Activated B cell treated with CpG ODN at 0.5 μM for 24 hours (primary cell): ENCODE measurements around the gene ROR1. TPM values are rescaled to one million over a fixed set of nuclear protein-coding genes. Genes with fewer than 3 reads are reported as not detected.

Experiments used
- ATAC-seq: fragments of 200-7000 bp; cut with Tn5 transposase; one replicate; pipeline ENCODE4 v1.10.0; 2021; ENCODE audit warnings: low read depth, mild to moderate bottlenecking, moderate library complexity
- CTCF ChIA-PET: fragments of 350-600 bp; sonication (Branson Sonifier 250); formaldehyde crosslinking; loops from one replicate; lab custom pipeline; 2021; ENCODE audit warnings: antibody characterized with exemption; lab: Charles Lee
- POLR2A ChIA-PET: fragments of 350-600 bp; sonication (Branson Sonifier 250); formaldehyde crosslinking; loops from one replicate; lab custom pipeline; 2021; ENCODE audit warnings: antibody characterized with exemption; lab: Charles Lee
- DNase-seq: peaks from one replicate; pipeline ENCODE4 v3.0.0; 2022
- H3K27ac Mint-ChIP-seq: one replicate; pipeline ENCODE4 v1.8.0; 2020; ENCODE audit warnings: mixed read lengths
- H3K27me3 Mint-ChIP-seq: one replicate; pipeline ENCODE4 v1.8.0; 2021; ENCODE audit warnings: mixed read lengths
- H3K36me3 Mint-ChIP-seq: one replicate; pipeline ENCODE4 v1.8.0; 2021; ENCODE audit warnings: low read depth, mixed read lengths
- H3K4me1 Mint-ChIP-seq: one replicate; pipeline ENCODE4 v1.8.0; 2021; ENCODE audit warnings: mixed read lengths
- H3K4me3 Mint-ChIP-seq: one replicate; pipeline ENCODE4 v1.8.0; 2020; ENCODE audit warnings: mild to moderate bottlenecking, mixed read lengths
- H3K9me3 Mint-ChIP-seq: one replicate; pipeline ENCODE4 v1.8.0; 2020; ENCODE audit warnings: mixed read lengths
- intact Hi-C: fragments of 100-400 bp; cut with micrococcal nuclease; formaldehyde crosslinking; loops from one replicate; pipeline ENCODE4 v1.15.1; 2024
- total RNA-seq: library from RNA; stranded (reverse); gene quantifications from 2 replicates; pipeline ENCODE4 v1.2.3, GENCODE V29; 2022
- TF ChIP-seq, protein P1 (sequence below): fragments of 200-600 bp; IDR thresholded peaks from one replicate; pipeline ENCODE4 v1.8.0; 2022; ENCODE audit warnings: antibody characterized with exemption, mild to moderate bottlenecking

The ROR1 gene
- total RNA-seq, 1 donor from 2014 or later = 2.2 TPM

DNA sequence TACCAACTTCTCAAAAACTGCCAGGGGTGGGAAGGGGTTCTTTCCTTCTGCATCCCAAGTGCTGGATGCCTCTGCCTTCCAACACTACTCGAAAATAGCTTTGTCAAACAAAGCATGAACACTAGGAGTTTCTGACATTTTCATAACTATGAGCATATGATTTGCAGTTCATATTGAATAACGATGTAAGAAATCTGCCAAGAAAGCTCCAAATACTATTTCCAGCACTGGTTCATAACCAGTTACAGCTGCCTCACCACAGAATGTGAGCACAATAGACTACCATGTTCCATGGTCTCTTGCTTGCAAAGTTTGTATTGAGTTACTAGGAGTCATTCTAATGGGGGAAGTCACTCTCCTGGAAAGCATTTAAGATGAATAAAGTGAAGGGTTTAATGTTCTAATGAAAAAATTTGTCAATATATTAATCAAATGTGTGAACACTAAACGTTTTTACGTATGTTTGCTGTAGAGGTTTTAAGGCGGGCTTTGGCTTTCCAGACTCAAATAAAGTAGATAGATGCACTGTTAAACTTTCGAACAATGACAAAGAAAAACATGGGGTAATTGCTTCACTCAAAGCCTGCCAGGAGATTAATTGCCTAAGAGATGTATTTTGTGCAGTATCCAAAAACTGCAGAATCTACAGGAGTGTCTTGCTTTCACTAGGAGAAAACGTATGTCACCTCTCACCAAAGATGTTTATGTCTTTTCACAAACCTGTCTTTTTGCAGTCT lies 351.1 kb downstream of the ROR1 start:
- ChIA-PET POLR2A (no interaction called here), CTCF (interaction anchor here (1.1 kb wide), 1 partner anchor 12 kb away, joined by 3 read pairs; no protein-coding TSS in a partner anchor)

GRCh38 chr1:64126581-64126980 lies 352.8 kb downstream of the ROR1 start:
- TF ChIP-seq, protein P1, sequence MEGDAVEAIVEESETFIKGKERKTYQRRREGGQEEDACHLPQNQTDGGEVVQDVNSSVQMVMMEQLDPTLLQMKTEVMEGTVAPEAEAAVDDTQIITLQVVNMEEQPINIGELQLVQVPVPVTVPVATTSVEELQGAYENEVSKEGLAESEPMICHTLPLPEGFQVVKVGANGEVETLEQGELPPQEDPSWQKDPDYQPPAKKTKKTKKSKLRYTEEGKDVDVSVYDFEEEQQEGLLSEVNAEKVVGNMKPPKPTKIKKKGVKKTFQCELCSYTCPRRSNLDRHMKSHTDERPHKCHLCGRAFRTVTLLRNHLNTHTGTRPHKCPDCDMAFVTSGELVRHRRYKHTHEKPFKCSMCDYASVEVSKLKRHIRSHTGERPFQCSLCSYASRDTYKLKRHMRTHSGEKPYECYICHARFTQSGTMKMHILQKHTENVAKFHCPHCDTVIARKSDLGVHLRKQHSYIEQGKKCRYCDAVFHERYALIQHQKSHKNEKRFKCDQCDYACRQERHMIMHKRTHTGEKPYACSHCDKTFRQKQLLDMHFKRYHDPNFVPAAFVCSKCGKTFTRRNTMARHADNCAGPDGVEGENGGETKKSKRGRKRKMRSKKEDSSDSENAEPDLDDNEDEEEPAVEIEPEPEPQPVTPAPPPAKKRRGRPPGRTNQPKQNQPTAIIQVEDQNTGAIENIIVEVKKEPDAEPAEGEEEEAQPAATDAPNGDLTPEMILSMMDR = no peak
- ATAC-seq (no peak), DNase-seq (no peak)
- ChIA-PET POLR2A (no interaction called here), CTCF (interaction anchor here (1.6 kb wide), 1 partner anchor 11 kb away, joined by 4 read pairs; no protein-coding TSS in a partner anchor)
- H3K36me3 Mint-ChIP-seq = no peaks in the 10 kb centered on the region
- H3K9me3 Mint-ChIP-seq = no peaks in the 10 kb centered on the region
- no peaks in the 10 kb centered on the region for H3K4me1 Mint-ChIP-seq
- no peak overlapping the region for H3K27ac Mint-ChIP-seq
- intact Hi-C loops = no loop called here
- peaks cover 2% of the 10 kb centered on the region for H3K27me3 Mint-ChIP-seq
- H3K4me3 Mint-ChIP-seq = no peak overlapping the region

More for the DNA sequence above, 351.1 kb downstream of the ROR1 start:
- Mint-ChIP-seq H3K4me1 (no peaks in the 10 kb centered on the region), H3K27ac (no peak overlapping the region), H3K9me3 (no peaks in the 10 kb centered on the region), H3K4me3 (no peak overlapping the region), H3K36me3 (no peaks in the 10 kb centered on the region), H3K27me3 (peaks cover 2% of the 10 kb centered on the region)
- TF ChIP-seq, protein P1 = no peak
- intact Hi-C loops = no loop called here
- ATAC-seq (no peak), DNase-seq (no peak)

DNA sequence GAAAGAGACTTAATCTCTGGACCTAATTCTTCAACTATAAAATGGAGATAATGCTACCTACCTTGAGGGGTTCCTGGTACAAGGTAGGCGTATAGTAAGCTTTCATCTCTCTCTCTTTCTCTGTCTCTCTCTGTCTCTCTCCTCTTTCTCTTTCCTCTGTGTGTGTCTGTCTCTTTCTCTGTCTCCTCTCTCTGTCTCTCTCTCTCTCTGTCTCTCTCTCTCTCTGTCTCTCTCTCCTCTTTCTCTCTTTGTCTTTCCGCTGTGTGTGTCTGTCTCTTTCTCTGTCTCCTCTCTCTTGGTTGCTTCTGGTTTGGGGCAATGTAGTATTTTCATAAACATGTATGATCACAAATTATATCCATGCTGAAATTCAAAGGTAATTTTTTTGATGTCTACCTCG lies 353.5 kb downstream of the ROR1 start:
- no peak overlapping the region for H3K27ac Mint-ChIP-seq
- no peaks in the 10 kb centered on the region for H3K9me3 Mint-ChIP-seq
- H3K27me3 Mint-ChIP-seq = peaks cover 2% of the 10 kb centered on the region
- ChIA-PET POLR2A (no interaction called here), CTCF (interaction anchor here (1.6 kb wide), 1 partner anchor 10 kb away, joined by 4 read pairs; no protein-coding TSS in a partner anchor)
- H3K4me3 Mint-ChIP-seq = no peak overlapping the region
- no peaks in the 10 kb centered on the region for H3K36me3 Mint-ChIP-seq
- no peaks in the 10 kb centered on the region for H3K4me1 Mint-ChIP-seq
- TF ChIP-seq, protein P1 = no peak
- DNase-seq (no peak), ATAC-seq (no peak)
- intact Hi-C loops = no loop called here

DNA sequence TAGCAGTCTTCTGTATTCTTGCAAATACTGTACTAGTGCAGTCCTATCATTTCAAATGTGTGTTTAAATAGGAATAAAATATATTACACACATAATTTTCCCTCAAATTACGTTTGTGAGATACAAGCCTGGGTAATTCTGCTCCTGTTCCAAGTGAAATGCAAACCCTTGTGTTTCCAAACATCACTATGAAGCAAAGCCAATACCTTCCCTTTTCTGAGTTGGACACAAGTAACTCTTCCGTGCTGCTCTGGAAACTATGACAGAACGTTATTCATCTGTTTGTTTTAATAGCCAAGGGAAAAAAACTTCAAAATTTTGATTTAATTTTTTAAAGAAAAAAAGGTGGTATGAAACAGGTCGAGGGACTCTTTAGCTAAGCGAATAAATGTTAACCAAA lies 355.9 kb downstream of the ROR1 start:
- no peak for ATAC-seq
- no peak overlapping the region for H3K27ac Mint-ChIP-seq
- CTCF ChIA-PET = no interaction called here
- no peak overlapping the region for H3K4me3 Mint-ChIP-seq
- TF ChIP-seq, protein P1 = no peak
- intact Hi-C loops = no loop called here
- no peaks in the 10 kb centered on the region for H3K9me3 Mint-ChIP-seq
- POLR2A ChIA-PET = no interaction called here
- DNase-seq = no peak
- no peaks in the 10 kb centered on the region for H3K27me3 Mint-ChIP-seq
- H3K36me3 Mint-ChIP-seq = no peaks in the 10 kb centered on the region
- H3K4me1 Mint-ChIP-seq = no peaks in the 10 kb centered on the region

DNA sequence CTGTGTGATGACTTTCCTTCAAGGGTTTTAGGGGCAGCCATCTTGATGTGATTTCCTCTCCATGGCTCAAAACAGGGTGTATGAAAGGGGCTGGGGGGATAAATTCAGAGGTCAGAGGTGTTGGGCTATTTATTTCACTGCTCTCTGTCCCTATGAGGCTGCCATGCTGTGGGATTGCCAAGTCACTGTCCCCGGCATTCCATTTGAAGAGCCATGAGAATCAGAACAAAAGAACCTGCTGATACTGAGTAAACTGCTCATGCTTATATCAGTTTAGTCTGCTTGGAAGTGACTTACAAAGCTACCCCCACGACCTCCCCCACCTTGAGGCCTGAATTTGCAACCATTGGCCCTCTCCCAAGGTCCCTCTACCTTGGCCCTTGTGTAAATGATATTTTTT lies 357.3 kb downstream of the ROR1 start:
- Mint-ChIP-seq H3K9me3 (no peaks in the 10 kb centered on the region), H3K27me3 (no peaks in the 10 kb centered on the region), H3K4me3 (no peak overlapping the region), H3K36me3 (no peaks in the 10 kb centered on the region), H3K4me1 (no peaks in the 10 kb centered on the region), H3K27ac (no peak overlapping the region)
- ChIA-PET POLR2A (no interaction called here), CTCF (no interaction called here)
- intact Hi-C loops = no loop called here
- DNase-seq (no peak), ATAC-seq (no peak)
- TF ChIP-seq, protein P1 = no peak
